ENCODE measurements around the gene PRELID1.

PRELID1 gene

GRCh38 chr5:177314376-177315342, 11.1 kb downstream of the PRELID1 start:
- Histone ChIP-seq H3K27ac (replicated peaks) (no peak overlapping the region), H3K27me3 (ENCODE audit: insufficient read depth, poor library complexity, severe bottlenecking) (no peaks in the 10 kb centered on the region), H3K4me3 (replicated peaks; ENCODE audit: insufficient read depth, low read length) (no peak overlapping the region)
- DNase-seq (ENCODE audit: low read depth in 1 of 2, low spot score in 1 of 2): no peak
- TF ChIP-seq GABPA (IDR thresholded peaks at IDR 0.05; ENCODE audit: low read depth) (no peak), CTCF (IDR thresholded peaks at IDR 0.05; ENCODE audit: insufficient read depth, low read length) (no peak), REST (IDR thresholded peaks at IDR 0.05; ENCODE audit: insufficient replicate concordance, low read depth) (no peak), POLR2AphosphoS5 (IDR thresholded peaks at IDR 0.05; ENCODE audit: low read depth) (no peak), SPI1 (IDR thresholded peaks at IDR 0.05; ENCODE audit: borderline replicate concordance, low read depth) (no peak)

- H3K4me3 ChIP-seq (replicated peaks; ENCODE audit: insufficient read depth, low read length): no peak overlapping the region
- TF ChIP-seq POLR2AphosphoS5 (IDR thresholded peaks at IDR 0.05; ENCODE audit: low read depth) (no peak), CTCF (IDR thresholded peaks at IDR 0.05; ENCODE audit: insufficient read depth, low read length) (no peak), GABPA (IDR thresholded peaks at IDR 0.05; ENCODE audit: low read depth) (no peak), REST (IDR thresholded peaks at IDR 0.05; ENCODE audit: insufficient replicate concordance, low read depth) (no peak), SPI1 (IDR thresholded peaks at IDR 0.05; ENCODE audit: borderline replicate concordance, low read depth) (no peak)
- no peak overlapping the region for H3K27ac ChIP-seq (replicated peaks)
- no peak for DNase-seq (ENCODE audit: low read depth in 1 of 2, low spot score in 1 of 2)
- H3K27me3 ChIP-seq (ENCODE audit: insufficient read depth, poor library complexity, severe bottlenecking): no peaks in the 10 kb centered on the region
Observed at GRCh38 chr5:177315411-177315810, 11.8 kb downstream of the PRELID1 start.

GRCh38 chr5:177316005-177316404, 12.4 kb downstream of the PRELID1 start:
- Histone ChIP-seq H3K27ac (replicated peaks) (no peak overlapping the region), H3K27me3 (ENCODE audit: insufficient read depth, poor library complexity, severe bottlenecking) (no peaks in the 10 kb centered on the region), H3K4me3 (replicated peaks; ENCODE audit: insufficient read depth, low read length) (no peak overlapping the region)
- DNase-seq (ENCODE audit: low read depth in 1 of 2, low spot score in 1 of 2): no peak
- no peak for TF ChIP-seq POLR2AphosphoS5 (IDR thresholded peaks at IDR 0.05; ENCODE audit: low read depth)
- no peak for TF ChIP-seq CTCF (IDR thresholded peaks at IDR 0.05; ENCODE audit: insufficient read depth, low read length)
- no peak for TF ChIP-seq SPI1 (IDR thresholded peaks at IDR 0.05; ENCODE audit: borderline replicate concordance, low read depth)
- TF ChIP-seq GABPA (IDR thresholded peaks at IDR 0.05; ENCODE audit: low read depth): no peak
- TF ChIP-seq REST (IDR thresholded peaks at IDR 0.05; ENCODE audit: insufficient replicate concordance, low read depth): no peak
